ENCODE data around the gene EIF3L.

DNA sequence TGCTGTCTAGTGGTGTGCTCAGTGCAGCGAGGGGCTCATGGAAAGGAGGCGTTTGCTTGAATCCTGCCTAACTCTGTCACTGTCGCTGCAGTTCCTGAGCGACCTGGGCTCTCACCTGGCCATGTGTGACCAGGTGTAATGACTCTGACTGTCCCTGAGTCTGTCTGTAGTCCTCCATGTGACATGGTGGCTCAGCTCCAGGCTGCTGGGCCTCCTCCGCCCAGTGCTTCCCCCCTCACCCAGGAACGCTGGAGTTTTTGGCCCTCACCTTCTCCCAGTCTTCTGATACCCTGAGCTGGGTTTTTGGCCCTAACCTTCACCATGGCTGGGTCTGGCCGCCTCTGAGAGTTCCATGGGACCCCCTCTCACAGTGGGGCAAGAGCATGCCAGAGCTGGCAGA lies 77.1 kb downstream of the EIF3L start:
- TF ChIP-seq, protein P1, sequence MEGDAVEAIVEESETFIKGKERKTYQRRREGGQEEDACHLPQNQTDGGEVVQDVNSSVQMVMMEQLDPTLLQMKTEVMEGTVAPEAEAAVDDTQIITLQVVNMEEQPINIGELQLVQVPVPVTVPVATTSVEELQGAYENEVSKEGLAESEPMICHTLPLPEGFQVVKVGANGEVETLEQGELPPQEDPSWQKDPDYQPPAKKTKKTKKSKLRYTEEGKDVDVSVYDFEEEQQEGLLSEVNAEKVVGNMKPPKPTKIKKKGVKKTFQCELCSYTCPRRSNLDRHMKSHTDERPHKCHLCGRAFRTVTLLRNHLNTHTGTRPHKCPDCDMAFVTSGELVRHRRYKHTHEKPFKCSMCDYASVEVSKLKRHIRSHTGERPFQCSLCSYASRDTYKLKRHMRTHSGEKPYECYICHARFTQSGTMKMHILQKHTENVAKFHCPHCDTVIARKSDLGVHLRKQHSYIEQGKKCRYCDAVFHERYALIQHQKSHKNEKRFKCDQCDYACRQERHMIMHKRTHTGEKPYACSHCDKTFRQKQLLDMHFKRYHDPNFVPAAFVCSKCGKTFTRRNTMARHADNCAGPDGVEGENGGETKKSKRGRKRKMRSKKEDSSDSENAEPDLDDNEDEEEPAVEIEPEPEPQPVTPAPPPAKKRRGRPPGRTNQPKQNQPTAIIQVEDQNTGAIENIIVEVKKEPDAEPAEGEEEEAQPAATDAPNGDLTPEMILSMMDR (IDR thresholded peaks at IDR 0.05) = no peak
- TF ChIP-seq EZH2 (IDR thresholded peaks at IDR 0.05) (no peak), EZH2phosphoT487 (IDR thresholded peaks at IDR 0.05) (no peak)
